ENCODE results near the gene CELF2. TPM values are rescaled to one million over a fixed set of nuclear protein-coding genes. Genes with fewer than 3 reads are reported as not detected.
"Not testable (repeated sequence)": the region's sequence is repeated elsewhere in the genome, so short reads cannot be mapped to it uniquely, and the experiment has no call there.

CELF2 gene
- polyA plus RNA-seq, 1 donor from 2014 or later, result 55.5 TPM

- no peaks in the 10 kb centered on the region for H3K36me3 ChIP-seq (ENCODE audit: insufficient read depth, low read length)
- H3K9ac ChIP-seq (ENCODE audit: low read length), result no peak overlapping the region
- no peak overlapping the region for H3K4me3 ChIP-seq (ENCODE audit: low read length)
- TF ChIP-seq EZH2 (IDR thresholded peaks at IDR 0.05; ENCODE audit: borderline replicate concordance, insufficient read depth, low read length, poor library complexity, severe bottlenecking) (no peak), TAF1 (IDR thresholded peaks at IDR 0.05; ENCODE audit: low read depth) (no peak), POLR2AphosphoS5 (IDR thresholded peaks at IDR 0.05) (no peak), MXI1 (conservative IDR thresholded peaks at IDR 0.05; ENCODE audit: poor library complexity, severe bottlenecking) (no peak), RAD21 (conservative IDR thresholded peaks at IDR 0.05) (no peak), REST (IDR thresholded peaks at IDR 0.05; ENCODE audit: borderline replicate concordance) (no peak), EP300 (conservative IDR thresholded peaks at IDR 0.05; ENCODE audit: poor library complexity, severe bottlenecking) (no peak), CTCF (IDR thresholded peaks at IDR 0.05; ENCODE audit: poor library complexity, severe bottlenecking) (no peak)
- peaks cover 4% of the 10 kb centered on the region for H3K9me3 ChIP-seq (ENCODE audit: low read length)
- no peaks in the 10 kb centered on the region for H3K27me3 ChIP-seq (ENCODE audit: insufficient read depth, low read depth, low read length)
- H3K9me2 ChIP-seq (ENCODE audit: insufficient read depth, low read length), result no peaks in the 10 kb centered on the region
- no peak overlapping the region for H3K27ac ChIP-seq (ENCODE audit: low read length)
- peaks cover 53% of the 10 kb centered on the region for H3K79me2 ChIP-seq (replicated peaks; ENCODE audit: insufficient read depth, low read length)
- H4K20me1 ChIP-seq (ENCODE audit: insufficient read depth), result no peaks in the 10 kb centered on the region
- H2AFZ ChIP-seq (ENCODE audit: low read depth, low read length), result no peak overlapping the region
- H3F3A ChIP-seq (ENCODE audit: insufficient read depth, low read length, poor library complexity, severe bottlenecking), result no peaks in the 10 kb centered on the region
- H3K4me2 ChIP-seq (ENCODE audit: low read length), result no peak overlapping the region
Observed at GRCh38 chr10:11184093-11184492, 166.4 kb downstream of the CELF2 start.

- H3K36me3 ChIP-seq (ENCODE audit: insufficient read depth, low read length); H3K9me3 ChIP-seq (ENCODE audit: low read length); H3K4me3 ChIP-seq (ENCODE audit: low read length); H3K27ac ChIP-seq (ENCODE audit: low read length); H3K9ac ChIP-seq (ENCODE audit: low read length); H3F3A ChIP-seq (ENCODE audit: insufficient read depth, low read length, poor library complexity, severe bottlenecking); H3K4me2 ChIP-seq (ENCODE audit: low read length); H3K9me2 ChIP-seq (ENCODE audit: insufficient read depth, low read length); H2AFZ ChIP-seq (ENCODE audit: low read depth, low read length); H3K27me3 ChIP-seq (ENCODE audit: insufficient read depth, low read depth, low read length); H4K20me1 ChIP-seq (ENCODE audit: insufficient read depth): not testable (repeated sequence)
- H3K79me2 ChIP-seq (replicated peaks; ENCODE audit: insufficient read depth, low read length), result peaks cover 57% of the 10 kb centered on the region
Observed at GRCh38 chr10:11185128-11185665, 167.5 kb downstream of the CELF2 start.

- Histone ChIP-seq H3K27ac (ENCODE audit: low read length) (no peak overlapping the region), H3K4me2 (ENCODE audit: low read length) (no peak overlapping the region), H3F3A (ENCODE audit: insufficient read depth, low read length, poor library complexity, severe bottlenecking) (no peaks in the 10 kb centered on the region), H3K4me3 (ENCODE audit: low read length) (no peak overlapping the region), H3K9me3 (ENCODE audit: low read length) (peaks cover 4% of the 10 kb centered on the region), H3K9me2 (ENCODE audit: insufficient read depth, low read length) (no peaks in the 10 kb centered on the region), H4K20me1 (ENCODE audit: insufficient read depth) (peaks cover 3% of the 10 kb centered on the region), H3K36me3 (ENCODE audit: insufficient read depth, low read length) (no peaks in the 10 kb centered on the region), H3K9ac (ENCODE audit: low read length) (no peak overlapping the region), H3K79me2 (replicated peaks; ENCODE audit: insufficient read depth, low read length) (peaks cover 57% of the 10 kb centered on the region), H2AFZ (ENCODE audit: low read depth, low read length) (no peak overlapping the region), H3K27me3 (ENCODE audit: insufficient read depth, low read depth, low read length) (no peaks in the 10 kb centered on the region)
- TF ChIP-seq RAD21 (conservative IDR thresholded peaks at IDR 0.05), result no peak
- no peak for TF ChIP-seq TAF1 (IDR thresholded peaks at IDR 0.05; ENCODE audit: low read depth)
- no peak for TF ChIP-seq REST (IDR thresholded peaks at IDR 0.05; ENCODE audit: borderline replicate concordance)
- TF ChIP-seq MXI1 (conservative IDR thresholded peaks at IDR 0.05; ENCODE audit: poor library complexity, severe bottlenecking), result no peak
- no peak for TF ChIP-seq POLR2AphosphoS5 (IDR thresholded peaks at IDR 0.05)
- no peak for TF ChIP-seq SMC3 (conservative IDR thresholded peaks at IDR 0.05; ENCODE audit: poor library complexity)
- no peak for TF ChIP-seq EZH2 (IDR thresholded peaks at IDR 0.05; ENCODE audit: borderline replicate concordance, insufficient read depth, low read length, poor library complexity, severe bottlenecking)
- TF ChIP-seq EP300 (conservative IDR thresholded peaks at IDR 0.05; ENCODE audit: poor library complexity, severe bottlenecking), result no peak
- TF ChIP-seq CTCF (IDR thresholded peaks at IDR 0.05; ENCODE audit: poor library complexity, severe bottlenecking), result no peak
Observed at GRCh38 chr10:11186374-11186773, 168.7 kb downstream of the CELF2 start.
